Measurements from ENCODE around the gene HAUS7.
A peak's percentile ranks its signal among the peaks of the same experiment; 100 is the strongest.

Gene HAUS7

GRCh38 chrX:153470411-153471363 is at the start of gene HAUS7:
Gene HAUS7, minus strand, starts transcription at chrX:153470576. Its CDS starts 19 bp downstream, at chrX:153470557.
- peak; percentile 96 for DNase-seq

- no peak for DNase-seq
Observed at GRCh38 chrX:153519569-153520286, 49.4 kb upstream of the HAUS7 start.

GRCh38 chrX:153517946-153518834 is 47.8 kb upstream of the HAUS7 start:
- DNase-seq = no peak

- no peak for DNase-seq
Observed at GRCh38 chrX:153517423-153517822, 47.0 kb upstream of the HAUS7 start, which contains the start of gene ATP2B3. Gene ATP2B3, plus strand, starts transcription at chrX:153517642. Its CDS starts 18,606 bp downstream, at chrX:153536248.

- no peak for DNase-seq
Observed at GRCh38 chrX:153516073-153516472, 45.7 kb upstream of the HAUS7 start.

- no peak for DNase-seq
Observed at GRCh38 chrX:153515435-153515834, 45.1 kb upstream of the HAUS7 start.

GRCh38 chrX:153514259-153514658 is 43.9 kb upstream of the HAUS7 start:
- DNase-seq = no peak

- DNase-seq = no peak
Observed at GRCh38 chrX:153513265-153513664, 42.9 kb upstream of the HAUS7 start.

- DNase-seq = no peak
Observed at GRCh38 chrX:153512501-153512893, 42.1 kb upstream of the HAUS7 start.

- DNase-seq = peak; percentile 70
Observed at GRCh38 chrX:153511784-153512500, 41.6 kb upstream of the HAUS7 start.

GRCh38 chrX:153510383-153510782 is 40.0 kb upstream of the HAUS7 start:
- DNase-seq = no peak

GRCh38 chrX:153509592-153509991 is 39.2 kb upstream of the HAUS7 start:
- DNase-seq = no peak

GRCh38 chrX:153507484-153508178 is 37.3 kb upstream of the HAUS7 start:
- DNase-seq = peak; percentile 80

GRCh38 chrX:153505361-153505760 is 35.0 kb upstream of the HAUS7 start:
- no peak for DNase-seq

GRCh38 chrX:153504445-153505016 is 34.2 kb upstream of the HAUS7 start:
- DNase-seq = no peak

- no peak for DNase-seq
Observed at GRCh38 chrX:153502796-153503195, 32.4 kb upstream of the HAUS7 start.

GRCh38 chrX:153502131-153502530 is 31.8 kb upstream of the HAUS7 start:
- DNase-seq = no peak

- no peak for DNase-seq
Observed at GRCh38 chrX:153501530-153501929, 31.2 kb upstream of the HAUS7 start.

GRCh38 chrX:153500676-153501280 is 30.4 kb upstream of the HAUS7 start:
- DNase-seq = no peak

GRCh38 chrX:153499876-153500275 is 29.5 kb upstream of the HAUS7 start:
- no peak for DNase-seq

GRCh38 chrX:153499341-153499740 is 29.0 kb upstream of the HAUS7 start:
- DNase-seq = no peak
